GM12878 (cell line): ENCODE data around the gene BIN1. TPM values are rescaled to one million over a fixed set of nuclear protein-coding genes. Genes with fewer than 3 reads are reported as not detected.

ENCODE experiments used
- ATAC-seq: fragments of 200-7000 bp; cut with Tn5 transposase; 3 replicates; pipeline ENCODE4 v1.9.1; 2020; ENCODE audit warnings: mild to moderate bottlenecking, moderate library complexity
- BruUV-seq: library from RNA; stranded (reverse); fragments of 400-500 nt; replicated peaks from 2 replicates; lab custom pipeline; 2021; lab: Mats Ljungman, UMichigan
- CTCF ChIA-PET: fragments of 300-600 bp; sonication (Branson Sonifier 250); formaldehyde crosslinking; extraction: SDS; loops from one replicate; lab custom pipeline; 2021; ENCODE audit warnings: inconsistent platforms; lab: Yijun Ruan, JAX
- POLR2A ChIA-PET: fragments of 350-600 bp; formaldehyde crosslinking; extraction: SDS; loops from one replicate; lab custom pipeline; 2021; ENCODE audit warnings: inconsistent platforms; lab: Charles Lee
- RAD21 ChIA-PET: fragments of 300-600 bp; sonication (Branson Sonifier 250); formaldehyde crosslinking; loops from one replicate; lab custom pipeline; 2023; ENCODE audit warnings: antibody characterized with exemption; ENCODE audit not compliant: unreplicated experiment; lab: Charles Lee
- SMC1A ChIA-PET: fragments of 300-600 bp; sonication (Branson Sonifier 250); formaldehyde crosslinking; loops from one replicate; lab custom pipeline; 2023; ENCODE audit not compliant: unreplicated experiment, uncharacterized antibody; lab: Charles Lee
- DNase-seq: peaks from one replicate; pipeline ENCODE4 v3.0.0-alpha.2; 2011; ENCODE audit warnings: low read depth, low spot score
- FAIRE-seq: peaks from 3 replicates; lab custom pipeline; 2011; peaks lifted over from hg19 to GRCh38; lab: Jason Lieb, UNC
- H2AFZ ChIP-seq: 2 replicates; pipeline ENCODE4 v1.6.0; 2011; ENCODE audit warnings: low read depth, low read length, control low read depth; ENCODE audit not compliant: control insufficient read depth
- H3K27ac ChIP-seq: 2 replicates; pipeline ENCODE4 v1.5.1; 2011; ENCODE audit warnings: control low read depth; ENCODE audit not compliant: control insufficient read depth, insufficient read depth
- H3K27me3 ChIP-seq, 2 experiments: replicated peaks in 1 of 2; 2 replicates each; pipeline versions ENCODE4 v1.6.0 to v1.6.1; 2011; ENCODE audit warnings: low read length in 1 of 2; ENCODE audit not compliant: control insufficient read depth in 2 of 2, insufficient read depth in 2 of 2
- H3K36me3 ChIP-seq, 2 experiments: 2 replicates each; pipeline ENCODE4 v1.5.1; 2011; ENCODE audit warnings: low read length in 1 of 2; ENCODE audit not compliant: control insufficient read depth in 2 of 2, insufficient read depth in 2 of 2
- H3K4me1 ChIP-seq: 2 replicates; pipeline ENCODE4 v1.6.1; 2011; ENCODE audit warnings: mild to moderate bottlenecking, low read length, moderate library complexity, mixed read lengths; ENCODE audit not compliant: control insufficient read depth, insufficient read depth
- H3K4me2 ChIP-seq: 2 replicates; pipeline ENCODE4 v1.6.0; 2011; ENCODE audit warnings: control low read depth; ENCODE audit not compliant: control insufficient read depth, insufficient read depth
- H3K4me3 ChIP-seq: fragments of 200-600 bp; sonication (generic); 2 replicates; pipeline ENCODE4 v1.5.1; 2016
- H3K79me2 ChIP-seq: 2 replicates; pipeline ENCODE4 v1.6.0; 2011; ENCODE audit warnings: low read length; ENCODE audit not compliant: control insufficient read depth, insufficient read depth
- H3K9ac ChIP-seq: 2 replicates; pipeline ENCODE4 v1.8.0; 2011; ENCODE audit warnings: low read length, control low read depth, mixed read lengths; ENCODE audit not compliant: control insufficient read depth, insufficient read depth
- H3K9me3 ChIP-seq: replicated peaks from 3 replicates; pipeline ENCODE4 v1.5.1; 2011; ENCODE audit warnings: mild to moderate bottlenecking, low read length; ENCODE audit not compliant: control insufficient read depth, insufficient read depth
- H4K20me1 ChIP-seq: 2 replicates; pipeline ENCODE4 v1.6.0; 2011; ENCODE audit not compliant: control insufficient read depth, insufficient read depth
- BCL11A ChIP-seq: IDR thresholded peaks from 2 replicates; pipeline ENCODE4 v1.6.1; 2011; ENCODE audit warnings: low read depth, low read length
- EED ChIP-seq: sonication (generic); IDR thresholded peaks from 2 replicates; pipeline ENCODE4 v1.6.1; 2016; ENCODE audit warnings: antibody characterized with exemption, low read depth
- GATAD2B ChIP-seq: fragments of 450-650 bp; conservative IDR thresholded peaks from 2 replicates; pipeline ENCODE4 v1.6.1; 2017; ENCODE audit warnings: low read depth, mild to moderate bottlenecking, moderate library complexity
- IKZF1 ChIP-seq: fragments of 450-650 bp; conservative IDR thresholded peaks from 2 replicates; pipeline ENCODE4 v1.6.1; 2017; ENCODE audit warnings: antibody characterized with exemption, mild to moderate bottlenecking
- MTA3 ChIP-seq: IDR thresholded peaks from 2 replicates; pipeline ENCODE4 v1.6.1; 2012; ENCODE audit warnings: low read length, inconsistent platforms, borderline replicate concordance
- NR2F1 ChIP-seq: fragments of 450-650 bp; conservative IDR thresholded peaks from 2 replicates; pipeline ENCODE4 v1.6.1; 2017; ENCODE audit warnings: mild to moderate bottlenecking
- NRF1 ChIP-seq: conservative IDR thresholded peaks from 2 replicates; pipeline ENCODE4 v1.6.1; 2011; ENCODE audit warnings: mild to moderate bottlenecking, low read depth, low read length, improper control_type of control experiment
- PML ChIP-seq: IDR thresholded peaks from 2 replicates; pipeline ENCODE4 v1.6.1; 2012; ENCODE audit warnings: low read length, inconsistent platforms
- POLR2A ChIP-seq: IDR thresholded peaks from 2 replicates; pipeline ENCODE4 v1.6.1; 2011; ENCODE audit warnings: low read depth, mild to moderate bottlenecking, low read length
- RAD21 ChIP-seq: IDR thresholded peaks from 2 replicates; pipeline ENCODE4 v1.6.1; 2011; ENCODE audit warnings: mild to moderate bottlenecking, low read depth, low read length, moderate library complexity; ENCODE audit not compliant: insufficient read depth
- RELA ChIP-seq: fragments of 450-650 bp; IDR thresholded peaks from 2 replicates; pipeline ENCODE4 v1.8.0; 2014; ENCODE audit warnings: borderline replicate concordance; ENCODE audit not compliant: partially characterized antibody
- TCF3 ChIP-seq: IDR thresholded peaks from 2 replicates; pipeline ENCODE4 v1.6.1; 2012; ENCODE audit warnings: low read depth, mild to moderate bottlenecking, low read length, borderline replicate concordance; ENCODE audit not compliant: insufficient read depth
- ZNF384 ChIP-seq: IDR thresholded peaks from 2 replicates; pipeline ENCODE4 v1.6.1; 2012; ENCODE audit warnings: low read depth, mild to moderate bottlenecking, low read length, improper control_type of control experiment, borderline replicate concordance
- WGBS: methylation state at CpG from one replicate; pipeline ENCODE4 v1.1.6; 2016; ENCODE audit warnings: low lambda C conversion rate; ENCODE audit not compliant: insufficient replicate concordance, insufficient coverage; ENCODE audit errors: missing lambda C conversion rate; 5-methylcytosine and 5-hydroxymethylcytosine counted together
- in situ Hi-C: fragments of 300-500 bp; cut with MboI; formaldehyde crosslinking; loops from 9 replicates; pipeline ENCODE4 v1.14.3; 2018; ENCODE audit warnings: mixed read lengths
- intact Hi-C: fragments of 100-400 bp; cut with micrococcal nuclease; formaldehyde crosslinking; loops from one replicate; pipeline ENCODE4 v1.14.2; 2022; ENCODE audit not compliant: unreplicated experiment
- polyA plus RNA-seq, 11 experiments: library from polyadenylated mRNA; depleted of rRNA in 4 of 11; unstranded in 6 of 11; stranded (reverse) in 5 of 11; fragments of >200 nt; fragmentation: Nextera tagmentation in 4 of 11; fragmentation: Illumina TruSeq in 1 of 11; extraction: Ambion mirVana in 4 of 11; extraction: Trizol in 1 of 11; gene quantifications; 1 replicate in 1 of 11; 2 replicates in 10 of 11; pipeline versions ENCODE4 v1.2.1 to v1.2.3, GENCODE V29; 2011 to 2016; ENCODE audit warnings: inconsistent platforms in 2 of 11, missing spikeins in 2 of 11, low read depth in 1 of 11
- total RNA-seq, 4 experiments: library from RNA; depleted of rRNA in 3 of 4; stranded (reverse); fragments of >200 nt in 3 of 4; fragmentation: Illumina TruSeq in 1 of 4; extraction: Trizol in 1 of 4; gene quantifications; 2 replicates each; pipeline versions ENCODE4 v1.2.1 to v1.2.3, GENCODE V29; 2013 to 2021
- TF ChIP-seq, protein P1 (sequence below): fragments of 450-650 bp; IDR thresholded peaks from 2 replicates; pipeline ENCODE4 v1.6.1; 2017; ENCODE audit warnings: low read depth, mild to moderate bottlenecking, moderate library complexity

BIN1 gene
- total and polyA plus RNA-seq, 10 of the 15 experiments (the other 5 are each of a cell fraction or from before 2014, with no cell fraction given) = 0.32 to 21.3 (median 11.2) TPM

DNA sequence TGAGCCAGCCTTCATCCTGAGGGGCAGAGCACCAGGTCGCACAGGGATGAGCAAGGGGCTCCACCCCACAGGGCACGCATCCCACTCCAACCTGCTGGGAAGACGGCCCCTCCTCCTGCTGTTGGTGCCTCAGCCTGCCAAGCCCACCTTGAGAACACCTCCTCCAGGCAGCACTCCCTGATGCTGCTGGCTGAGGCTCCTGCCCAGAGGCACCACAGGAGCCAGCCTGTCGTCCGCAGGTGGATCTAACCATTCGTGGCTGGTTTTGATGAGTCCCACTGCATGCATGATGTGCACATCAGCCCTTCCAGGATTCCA, 58.4 kb downstream of the BIN1 start:
- no peaks in the 10 kb centered on the region for H3K79me2 ChIP-seq
- ChIA-PET RAD21 (no interaction called here), POLR2A (no interaction called here), CTCF (no interaction called here), SMC1A (no interaction called here)
- H3K9ac ChIP-seq = no peak overlapping the region
- no peaks in the 10 kb centered on the region for H3K36me3 ChIP-seq
- H4K20me1 ChIP-seq = no peaks in the 10 kb centered on the region
- no peak overlapping the region for H3K4me3 ChIP-seq
- FAIRE-seq = no peak
- intact Hi-C loops (no loop called here), in situ Hi-C loops (no loop called here)
- H3K9me3 ChIP-seq = no peaks in the 10 kb centered on the region; the same call in 2 of the 3 replicates
- BruUV-seq = no TSS peak
- WGBS = 87% methylated on average over 6 of the region's 6 CpGs
- H3K4me2 ChIP-seq = no peak overlapping the region
- no peaks in the 10 kb centered on the region for H3K4me1 ChIP-seq
- H3K27me3 ChIP-seq = no peaks in the 10 kb centered on the region
- no peak for ATAC-seq
- H3K27ac ChIP-seq = no peak overlapping the region
- TF ChIP-seq RELA = no peak
- TF ChIP-seq POLR2A = 0 out of 2 replicates have a peak, but pooled peaks have one; percentile 28
- DNase-seq = no peak
- H2AFZ ChIP-seq = no peak overlapping the region

DNA sequence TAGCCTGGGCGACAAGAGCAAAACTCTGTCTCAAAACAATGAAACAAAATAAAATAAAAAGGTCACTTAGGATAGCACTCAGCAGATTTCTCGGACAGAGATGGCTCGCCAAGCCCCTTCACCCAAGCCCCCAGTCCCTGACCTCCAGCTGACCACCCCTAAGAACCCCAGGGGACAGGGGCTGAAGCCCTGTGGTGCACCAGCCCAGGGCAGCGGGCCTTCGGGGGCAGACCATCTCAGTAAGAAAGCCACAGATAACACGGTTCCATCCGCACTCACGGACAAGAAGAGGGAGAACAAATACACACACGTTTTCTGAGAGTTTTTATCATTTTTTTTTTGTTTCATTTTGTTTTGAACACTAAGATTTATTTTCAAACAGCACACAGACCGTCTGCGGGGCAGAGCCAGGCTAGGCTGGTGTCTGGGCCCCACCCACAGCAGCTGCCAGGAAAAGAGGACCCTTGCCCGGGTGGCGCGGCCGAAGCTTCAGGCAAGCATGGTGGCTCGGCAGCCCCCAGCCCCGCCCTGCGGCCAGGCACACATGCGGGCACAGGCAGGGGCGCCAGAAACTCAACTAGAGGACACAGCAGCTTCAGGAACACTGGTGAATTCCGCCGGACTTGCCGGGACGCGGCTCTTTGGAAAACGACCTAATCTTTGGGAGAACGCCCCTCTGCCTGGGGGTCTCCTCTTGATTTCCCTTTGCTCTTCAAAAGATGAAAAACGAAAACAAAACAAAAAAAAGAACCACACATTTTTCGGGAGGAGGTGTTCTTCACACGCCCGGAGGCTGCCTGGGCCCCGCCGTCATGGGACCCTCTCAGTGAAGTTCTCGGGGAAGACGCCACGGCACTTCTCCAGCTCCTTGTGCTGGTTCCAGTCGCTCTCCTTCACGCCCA, 59.0 kb downstream of the BIN1 start:
- Histone ChIP-seq H3K9ac (no peak overlapping the region), H3K79me2 (no peaks in the 10 kb centered on the region), H3K27ac (no peak overlapping the region), H3K4me3 (no peak overlapping the region), H3K27me3 (no peaks in the 10 kb centered on the region), H3K4me2 (no peak overlapping the region), H3K36me3 (no peaks in the 10 kb centered on the region), H2AFZ (no peak overlapping the region), H3K4me1 (no peaks in the 10 kb centered on the region), H4K20me1 (no peaks in the 10 kb centered on the region), H3K9me3 (no peaks in the 10 kb centered on the region; the same call in 2 of the 3 replicates)
- CTCF ChIA-PET = no interaction called here
- BruUV-seq = no TSS peak
- FAIRE-seq (no peak), DNase-seq (no peak), ATAC-seq (no peak)
- SMC1A ChIA-PET = no interaction called here
- POLR2A ChIA-PET = no interaction called here
- intact Hi-C loops = no loop called here
- in situ Hi-C loops = no loop called here
- RAD21 ChIA-PET = no interaction called here
- 79% methylated on average over 36 of the region's 38 CpGs for WGBS
- TF ChIP-seq GATAD2B (no peak), RAD21 (no peak), TCF3 (no peak), ZNF384 (no peak), RELA (no peak), MTA3 (no peak), NRF1 (no peak), EED (no peak), NR2F1 (no peak), BCL11A (no peak), PML (no peak), IKZF1 (no peak)
- TF ChIP-seq, protein P1, sequence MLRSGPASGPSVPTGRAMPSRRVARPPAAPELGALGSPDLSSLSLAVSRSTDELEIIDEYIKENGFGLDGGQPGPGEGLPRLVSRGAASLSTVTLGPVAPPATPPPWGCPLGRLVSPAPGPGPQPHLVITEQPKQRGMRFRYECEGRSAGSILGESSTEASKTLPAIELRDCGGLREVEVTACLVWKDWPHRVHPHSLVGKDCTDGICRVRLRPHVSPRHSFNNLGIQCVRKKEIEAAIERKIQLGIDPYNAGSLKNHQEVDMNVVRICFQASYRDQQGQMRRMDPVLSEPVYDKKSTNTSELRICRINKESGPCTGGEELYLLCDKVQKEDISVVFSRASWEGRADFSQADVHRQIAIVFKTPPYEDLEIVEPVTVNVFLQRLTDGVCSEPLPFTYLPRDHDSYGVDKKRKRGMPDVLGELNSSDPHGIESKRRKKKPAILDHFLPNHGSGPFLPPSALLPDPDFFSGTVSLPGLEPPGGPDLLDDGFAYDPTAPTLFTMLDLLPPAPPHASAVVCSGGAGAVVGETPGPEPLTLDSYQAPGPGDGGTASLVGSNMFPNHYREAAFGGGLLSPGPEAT = no peak
